Astrocyte of the cerebellum (primary cell): ENCODE measurements around the gene PCID2.

Experiments
- DNase-seq: peaks from one replicate; pipeline ENCODE4 v3.0.0-alpha.2; 2011; ENCODE audit warnings: low read depth
- H3K4me3 ChIP-seq: 2 replicates; pipeline ENCODE4 v1.5.1; 2011; ENCODE audit warnings: mild to moderate bottlenecking, low read depth, low read length, moderate library complexity
- CTCF ChIP-seq: IDR thresholded peaks from 2 replicates; pipeline ENCODE4 v1.5.1; 2012; ENCODE audit warnings: low read length, low read depth, moderate library complexity, mild to moderate bottlenecking; ENCODE audit errors: missing control alignments
- in situ Hi-C: cut with HindIII; loops from 2 replicates; pipeline ENCODE4 v1.10.0; 2017; ENCODE audit warnings: low sequenced_read_pairs

The PCID2 gene

GRCh38 chr13:113239357-113239756, 30.9 kb upstream of the PCID2 start:
- TF ChIP-seq CTCF: no peak
- no peak for DNase-seq
- H3K4me3 ChIP-seq: no peak overlapping the region
- in situ Hi-C loops: no loop called here

- no peak overlapping the region for H3K4me3 ChIP-seq
- in situ Hi-C loops: no loop called here
- DNase-seq: no peak
- no peak for TF ChIP-seq CTCF
Observed at GRCh38 chr13:113238536-113238935, 30.1 kb upstream of the PCID2 start.

- no peak for DNase-seq
- TF ChIP-seq CTCF: no peak
- H3K4me3 ChIP-seq: no peak overlapping the region
- in situ Hi-C loops: no loop called here
Observed at GRCh38 chr13:113233101-113233500, 24.6 kb upstream of the PCID2 start.

GRCh38 chr13:113232208-113233003, 23.9 kb upstream of the PCID2 start:
- in situ Hi-C loops: no loop called here
- H3K4me3 ChIP-seq: no peak overlapping the region
- TF ChIP-seq CTCF: no peak
- no peak for DNase-seq

GRCh38 chr13:113231306-113232207, 23.1 kb upstream of the PCID2 start:
- DNase-seq: no peak
- in situ Hi-C loops: no loop called here
- no peak overlapping the region for H3K4me3 ChIP-seq
- TF ChIP-seq CTCF: no peak

- no peak for TF ChIP-seq CTCF
Observed at GRCh38 chr13:113229791-113230190, 21.3 kb upstream of the PCID2 start.

More at GRCh38 chr13:113229791-113230190, 21.3 kb upstream of the PCID2 start:
- H3K4me3 ChIP-seq: no peak overlapping the region
- in situ Hi-C loops: no loop called here
- DNase-seq: no peak
